NCI-H146 (cell line): ENCODE measurements around the gene CAMKMT.

Source experiments
- DNase-seq: peaks from one replicate; lab custom pipeline; 2025; lab: John Stamatoyannopoulos, UW

The CAMKMT gene

DNA sequence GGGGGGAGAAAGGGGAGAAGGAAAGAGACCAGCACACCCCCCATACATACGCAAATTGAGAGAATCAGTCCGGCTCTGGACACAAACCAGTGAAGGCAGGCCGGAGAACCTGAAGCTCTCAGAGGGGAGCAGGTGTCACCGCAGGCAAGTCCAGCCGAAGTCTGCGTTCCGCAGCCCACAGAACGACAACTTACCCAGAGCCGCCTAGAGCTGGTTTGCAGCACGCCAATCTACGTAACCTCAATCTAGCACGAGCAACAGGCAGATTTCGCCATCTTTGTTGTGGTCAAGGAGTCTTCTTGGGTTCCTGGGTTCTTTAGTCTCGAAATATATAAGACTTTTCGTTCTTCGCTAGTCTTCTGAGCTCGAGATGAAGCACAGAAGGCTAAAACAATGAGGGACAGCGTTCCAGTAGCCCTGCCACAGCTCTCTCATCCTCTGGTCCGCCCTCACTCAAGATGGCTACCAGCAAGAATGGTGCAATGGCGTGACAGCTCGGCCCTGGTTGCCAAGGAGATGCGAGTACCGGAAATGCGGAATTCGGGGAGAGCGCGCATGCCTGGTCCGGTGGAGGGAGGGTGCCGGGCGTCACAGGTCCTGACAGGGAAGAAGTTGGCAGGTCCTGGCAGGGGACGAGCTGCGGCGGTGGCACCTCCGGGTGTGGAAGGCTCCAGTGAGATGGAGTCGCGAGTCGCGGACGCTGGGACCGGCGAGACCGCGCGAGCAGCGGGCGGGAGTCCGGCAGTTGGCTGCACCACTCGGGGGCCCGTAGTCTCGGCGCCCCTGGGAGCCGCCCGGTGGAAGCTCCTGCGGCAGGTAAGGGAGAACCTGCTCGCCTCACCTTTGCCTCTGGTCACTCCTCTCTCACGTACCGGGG is at the start of gene CAMKMT, which contains the start of gene PREPL:
Gene CAMKMT (plus strand): TSS at position 618 of the 877 bp plus-strand sequence.
Gene PREPL (minus strand): TSS at position 165 of the 877 bp plus-strand sequence. CDS start 15,152 bp downstream, outside the sequence.
- peak; percentile 97 for DNase-seq

GRCh38 chr2:44314362-44314761 is 47.4 kb upstream of the CAMKMT start:
- no peak for DNase-seq

- no peak for DNase-seq
Observed at GRCh38 chr2:44315945-44316344, 45.8 kb upstream of the CAMKMT start.

DNA sequence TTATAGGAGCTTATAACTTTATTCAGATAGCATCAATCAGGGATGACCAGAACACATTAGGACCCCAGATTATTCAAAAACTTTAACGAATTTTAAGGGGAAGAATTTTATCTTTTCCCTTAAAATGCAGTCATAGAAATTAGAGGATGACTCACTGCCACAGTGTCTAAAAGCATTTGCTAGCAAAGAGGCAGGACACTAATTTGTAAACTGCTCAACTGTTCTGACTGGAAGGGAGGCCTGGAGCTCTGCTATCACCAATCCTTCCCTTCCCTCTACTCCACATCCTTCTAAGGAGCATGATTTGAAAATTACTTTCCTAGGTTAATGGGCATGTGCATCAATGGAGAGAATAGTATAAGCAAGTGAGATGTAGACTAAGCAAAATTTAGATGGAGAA is 40.9 kb upstream of the CAMKMT start:
- DNase-seq = no peak

DNA sequence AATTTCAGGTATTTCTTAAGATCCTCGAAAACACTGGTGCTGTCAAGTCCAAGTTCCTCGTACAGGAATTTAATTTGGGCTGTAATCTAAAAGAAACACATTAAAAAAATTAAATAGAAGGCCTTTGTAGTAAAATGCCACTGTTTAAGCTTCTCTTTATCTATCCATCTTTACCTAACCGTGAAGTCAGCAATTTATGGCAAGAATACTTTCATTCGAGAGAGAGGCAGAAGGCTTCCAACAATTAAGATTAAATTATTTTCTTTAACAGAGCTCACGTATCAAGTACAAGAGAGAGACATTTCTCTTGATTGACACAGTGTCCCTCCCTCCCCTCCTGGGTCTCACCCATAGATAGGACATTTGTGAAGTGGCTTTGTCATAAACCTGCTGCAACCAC is 40.4 kb upstream of the CAMKMT start:
- no peak for DNase-seq

- no peak for DNase-seq
Observed at GRCh38 chr2:44324971-44325426, 36.7 kb upstream of the CAMKMT start.

DNA sequence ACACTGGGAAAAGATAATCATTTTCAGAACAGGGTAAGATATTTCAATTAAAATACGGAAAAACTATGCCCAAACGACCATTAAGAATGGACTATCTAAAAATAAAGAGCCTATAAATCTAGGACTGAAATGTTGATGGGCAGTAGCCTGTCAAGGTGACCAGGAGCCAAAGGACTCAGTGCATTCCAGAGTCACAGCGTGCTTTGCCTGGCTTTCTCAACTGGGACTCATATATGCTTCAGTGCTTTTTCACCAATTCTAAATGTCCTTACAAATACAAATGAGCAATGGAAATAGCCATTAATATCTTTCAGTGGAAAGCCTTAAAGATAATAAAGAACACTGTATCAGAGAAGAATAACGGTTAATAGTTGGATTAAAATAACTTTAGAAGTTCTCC is 35.9 kb upstream of the CAMKMT start:
- no peak for DNase-seq

GRCh38 chr2:44326548-44327264 is 35.0 kb upstream of the CAMKMT start:
- no peak for DNase-seq

DNA sequence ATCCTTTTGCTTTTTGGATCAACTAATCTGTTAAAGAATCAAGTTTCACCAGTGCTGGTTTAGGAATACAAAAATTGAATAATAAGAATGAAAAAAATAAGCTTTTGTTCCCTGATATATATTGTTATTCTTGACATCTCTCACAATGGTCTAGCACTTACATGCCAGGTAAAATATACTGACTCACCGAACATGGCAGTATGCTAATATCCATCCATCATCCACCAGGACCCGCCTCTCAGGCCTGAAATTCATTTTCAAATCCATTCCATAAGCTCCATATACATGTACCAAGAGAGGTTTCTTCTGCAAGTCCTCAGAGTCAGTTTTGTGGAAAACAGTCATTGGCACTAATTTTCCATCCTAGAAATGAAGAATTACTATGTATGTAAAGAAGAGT is 33.0 kb upstream of the CAMKMT start:
- DNase-seq = no peak

DNA sequence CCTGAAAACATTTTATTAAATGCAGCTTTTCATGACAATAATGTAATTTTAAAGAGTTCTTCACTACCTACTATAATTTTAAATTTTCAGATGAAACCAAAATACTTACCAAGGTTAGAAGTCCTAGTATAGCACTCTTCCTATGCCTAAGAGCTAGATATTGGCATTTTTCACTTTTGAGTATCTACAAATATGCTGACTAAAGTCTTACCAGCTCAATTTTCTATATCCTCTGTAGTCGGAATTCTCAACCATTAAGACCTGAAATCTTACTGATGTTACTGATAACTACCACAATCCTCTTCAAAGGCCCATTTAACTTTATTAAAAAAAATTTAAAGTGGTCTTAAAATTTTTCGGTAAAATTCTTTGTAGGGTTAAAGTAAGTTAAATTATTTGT is 32.4 kb upstream of the CAMKMT start:
- DNase-seq = no peak

- no peak for DNase-seq
Observed at GRCh38 chr2:44330801-44331200, 30.9 kb upstream of the CAMKMT start.

DNA sequence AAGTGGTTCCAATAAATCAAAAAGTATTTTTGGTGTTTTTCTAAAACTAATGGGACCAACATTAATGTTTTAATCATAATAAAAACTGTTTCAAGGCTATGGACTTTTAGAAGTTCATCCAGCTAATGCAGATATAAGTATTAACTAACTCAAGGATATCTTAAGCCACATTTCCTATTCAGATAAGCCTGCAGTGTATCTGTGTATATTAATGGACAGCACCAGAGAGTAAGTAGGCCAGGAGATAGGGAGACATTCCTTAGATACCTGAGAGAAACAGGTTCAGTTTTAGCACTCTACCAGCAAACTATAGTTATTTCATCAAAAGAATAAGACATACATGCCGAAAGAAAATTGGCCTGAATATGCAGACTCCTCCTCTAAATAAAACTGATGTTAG is 27.8 kb upstream of the CAMKMT start:
- DNase-seq = no peak

GRCh38 chr2:44335806-44336538 is 25.8 kb upstream of the CAMKMT start:
- no peak for DNase-seq

DNA sequence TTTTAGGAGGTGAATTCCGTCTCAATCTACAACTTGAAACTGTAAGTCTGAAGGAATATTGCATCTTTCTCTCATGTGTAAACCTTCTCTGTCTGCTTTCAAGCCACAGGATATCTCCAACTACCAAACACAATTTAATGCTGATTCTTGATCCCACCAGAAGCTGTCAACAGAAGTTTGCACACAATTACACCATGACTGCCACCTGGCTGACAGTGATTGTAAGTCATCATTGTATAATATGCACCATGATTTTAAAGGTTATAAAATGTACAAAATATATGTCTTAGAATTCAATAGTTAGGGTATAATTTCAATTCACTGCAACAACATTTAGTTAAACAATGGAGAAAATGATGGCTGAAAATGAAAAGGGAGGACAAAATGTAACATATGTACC is 18.9 kb upstream of the CAMKMT start:
- DNase-seq = peak; percentile 13

- DNase-seq = no peak
Observed at GRCh38 chr2:44347526-44347925, 14.2 kb upstream of the CAMKMT start.

GRCh38 chr2:44348400-44348799 is 13.3 kb upstream of the CAMKMT start:
- no peak for DNase-seq

DNA sequence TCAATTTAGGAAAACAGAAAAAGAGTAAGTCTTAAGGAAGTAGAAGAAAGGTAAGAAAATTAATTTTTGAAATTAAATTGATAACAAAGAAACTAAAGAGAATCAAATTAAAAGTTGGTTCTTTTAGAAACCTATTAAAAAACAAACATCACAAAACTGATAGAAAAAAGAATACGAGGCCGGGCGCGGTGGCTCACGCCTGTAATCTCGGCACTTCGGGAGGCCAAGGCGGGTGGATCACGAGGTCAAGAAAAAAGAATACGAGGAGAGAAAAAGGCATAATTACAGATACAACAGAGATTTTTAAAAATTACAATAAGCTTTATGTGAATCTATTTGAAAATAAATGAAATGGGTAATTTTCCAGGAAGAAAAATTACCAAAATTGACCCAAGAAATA is 12.2 kb upstream of the CAMKMT start:
- no peak for DNase-seq

GRCh38 chr2:44351088-44351487 is 10.7 kb upstream of the CAMKMT start:
- DNase-seq = no peak

- DNase-seq = no peak
Observed at GRCh38 chr2:44351676-44352075, 10.1 kb upstream of the CAMKMT start.

GRCh38 chr2:44352510-44352909 is 9.2 kb upstream of the CAMKMT start:
- no peak for DNase-seq

- DNase-seq = no peak
Observed at GRCh38 chr2:44354761-44355160, 7.0 kb upstream of the CAMKMT start.

DNA sequence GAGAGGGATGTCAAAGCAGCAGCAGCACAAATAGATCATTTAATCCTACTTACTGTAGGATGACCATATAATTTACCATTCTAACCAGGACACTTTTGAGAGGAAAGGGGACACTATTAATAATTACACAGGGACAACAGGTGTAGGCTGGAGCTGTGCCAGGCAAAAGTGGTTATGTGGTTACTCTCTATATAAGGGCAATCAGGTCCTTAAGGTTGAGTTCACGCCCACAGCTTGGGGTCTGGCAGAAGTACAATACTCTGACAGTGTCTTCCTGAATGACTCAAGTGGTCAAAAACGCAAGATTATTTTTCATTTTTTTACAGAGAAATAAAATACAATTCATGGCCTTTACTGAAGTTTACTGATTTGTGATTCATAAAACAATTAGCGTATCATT is 3.2 kb upstream of the CAMKMT start:
- peak; percentile 86 for DNase-seq
